Heart right ventricle (tissue), 16 donors: ENCODE measurements around the gene OR2V1. TPM values are rescaled to one million over a fixed set of nuclear protein-coding genes. Genes with fewer than 3 reads are reported as not detected.
"Not testable (repeated sequence)": the region's sequence is repeated elsewhere in the genome, so short reads cannot be mapped to it uniquely, and the experiment has no call there.

ENCODE experiments used
- ATAC-seq, 8 donors: fragments of 200-7000 bp; cut with Tn5 transposase; one replicate each; pipeline ENCODE4 v1.9.1; 2020; ENCODE audit warnings: mild to moderate bottlenecking in 8 of 8, moderate library complexity in 8 of 8, moderate number of reproducible peaks in 1 of 8
- DNase-seq, 2 donors: peaks; one replicate each; pipeline ENCODE4 v3.0.0-alpha.2; 2020
- H3K27ac ChIP-seq, 10 donors: fragments of 200-600 bp; sonication (generic) in 2 of 10; one replicate each; pipeline versions ENCODE4 v1.5.0 to v1.8.0; 2020 to 2022; ENCODE audit warnings: mild to moderate bottlenecking in 3 of 10
- H3K27me3 ChIP-seq, 7 donors: fragments of 200-600 bp; one replicate each; pipeline ENCODE4 v1.8.0; 2021 to 2022; ENCODE audit warnings: mild to moderate bottlenecking in 2 of 7
- H3K36me3 ChIP-seq, 9 donors: fragments of 200-600 bp; sonication (generic) in 1 of 9; one replicate each; pipeline versions ENCODE4 v1.5.0 to v1.8.0; 2020 to 2022; ENCODE audit warnings: mild to moderate bottlenecking in 2 of 9
- H3K4me1 ChIP-seq, 9 donors: fragments of 200-600 bp; sonication (generic) in 1 of 9; one replicate each; pipeline versions ENCODE4 v1.5.0 to v1.8.0; 2020 to 2022; ENCODE audit warnings: mild to moderate bottlenecking in 4 of 9
- H3K4me3 ChIP-seq, 10 donors: fragments of 200-600 bp; sonication (generic) in 2 of 10; one replicate each; pipeline versions ENCODE4 v1.5.0 to v1.8.0; 2020 to 2022; ENCODE audit warnings: mild to moderate bottlenecking in 7 of 10, moderate library complexity in 2 of 10
- H3K9me3 ChIP-seq, 11 donors: fragments of 200-600 bp in 10 of 11; sonication (generic) in 2 of 11; one replicate each; pipeline versions ENCODE4 v1.5.0 to v1.8.0; 2013 to 2022; ENCODE audit warnings: mild to moderate bottlenecking in 2 of 11, control low read depth in 1 of 11, moderate library complexity in 1 of 11
- CTCF ChIP-seq, 9 donors: fragments of 200-600 bp; sonication (generic) in 2 of 9; IDR thresholded peaks; one replicate each; pipeline versions ENCODE4 v1.5.0 to v1.8.0; 2021 to 2022; ENCODE audit warnings: antibody characterized with exemption in 9 of 9, mild to moderate bottlenecking in 5 of 9, moderate library complexity in 1 of 9
- WGBS, 2 donors: extraction: QIAGEN DNeasy Blood & Tissue Kit; methylation state at CpG; one replicate each; pipeline ENCODE4 v1.1.7; 2013; ENCODE audit warnings: inconsistent platforms in 1 of 2; 5-methylcytosine and 5-hydroxymethylcytosine counted together
- intact Hi-C, 10 donors: fragments of 100-400 bp; cut with DNase I; formaldehyde crosslinking; loops; one replicate each; pipeline versions ENCODE4 v1.11.1 to v1.14.2; 2022
- polyA plus RNA-seq, 2 donors: library from polyadenylated mRNA; stranded (reverse); fragments of 200-250 nt; gene quantifications; one replicate each; pipeline ENCODE4 v1.2.3, GENCODE V29; 2013
- total RNA-seq, 10 donors: library from RNA; stranded (reverse); fragmentation: NEBNext Ultra II Directional in 3 of 10; extraction: Animal tissue kit (Norgen Biotek cat#: 25700) in 3 of 10; gene quantifications; one replicate each; pipeline versions ENCODE4 v1.2.1 to v1.2.4, GENCODE V29; 2021 to 2023
- donor health status: Arrhythmogenic right ventricular cardiomyopathy.
- donor health status: ischemic (EF 13 %, LVEDD 7.1; RV severe dilation, severe dysfunction).
- donor health status: healthy with polysubstance abuse.
- donor health status: DM: no; HTN: yes; CAD: no.
- donor health status: DM: no; HTN: no; CAD: no.
- donor health status: ischemic (EF 25% LVEDD 6.9; RV normal size, moderate dysfunction).
- donor health status: ischemic (EF 25% LVEDD 5.7; RV mildly dilated, moderate dysfunction).
- donor health status: healthy.
- donor health status: DM: yes; HTN: yes; CAD: no.
- donor health status: Ischemic cardiomyopathy.
- donor health status: ischemic (EF 35%, LVEDD 5.7; RV mildly dilated, moderate dysfunction).
- donor health status: nonischemic (EF 11% LVEDD 7.7; RV severe dilation, severe dysfunction).
- donor health status: DM: yes; HTN: yes; CAD: no.
- donor health status: PGD.
- donor health status: ischemic (EF 29% LVEDD 5.4; RV normal size, mild dysfunction).
- donor health status: nonischemic (EF 23%, LVEDD 6.1; RV moderate dilation, normal function).

OR2V1 gene
- total and polyA plus RNA-seq, 12 donors = not detected

GRCh38 chr5:181149355-181149754 lies 18.4 kb upstream of the OR2V1 start:
- intact Hi-C loops = no loop called here
- H3K27me3 ChIP-seq = peaks cover 0 to 76% (median 30%) of the 10 kb centered on the region in 7 donors
- H3K4me1 ChIP-seq = peaks cover 0 to 13% (median 0%) of the 10 kb centered on the region in 9 donors

GRCh38 chr5:181146927-181147636 lies 16.1 kb upstream of the OR2V1 start, which contains the start of gene OR2V2:
Gene OR2V2, plus strand, starts transcription at chr5:181147586. Its CDS starts 7,357 bp downstream, at chr5:181154943.
- H3K4me3 ChIP-seq, H3K9me3 ChIP-seq, H3K27ac ChIP-seq, H3K36me3 ChIP-seq, intact Hi-C loops, DNase-seq, ATAC-seq: not testable (repeated sequence)
- H3K4me1 ChIP-seq = peaks cover 0 to 13% (median 0%) of the 10 kb centered on the region in 9 donors
- H3K27me3 ChIP-seq = peaks cover 0 to 80% (median 44%) of the 10 kb centered on the region in 7 donors
- WGBS, 2 donors = 60 to 61% methylated on average over 7 of the region's 7 CpGs

More at GRCh38 chr5:181149355-181149754, 18.4 kb upstream of the OR2V1 start:
- Histone ChIP-seq H3K36me3 (no peaks in the 10 kb centered on the region), H3K27ac (no peak overlapping the region), H3K9me3 (peaks cover 0 to 6% (median 0%) of the 10 kb centered on the region in 11 donors), H3K4me3 (no peak overlapping the region)
- no peak for TF ChIP-seq CTCF (IDR thresholded peaks at IDR 0.05)
- 80 to 87% methylated on average over 6 of the region's 6 CpGs for WGBS, 2 donors
- no peak for ATAC-seq
- DNase-seq = no peak

GRCh38 chr5:181145133-181145532 lies 14.2 kb upstream of the OR2V1 start:
- Histone ChIP-seq H3K9me3 (peaks cover 0 to 6% (median 0%) of the 10 kb centered on the region in 11 donors), H3K27ac (no peak overlapping the region), H3K4me3 (no peak overlapping the region), H3K4me1 (peaks cover 0 to 1% (median 0%) of the 10 kb centered on the region in 9 donors), H3K36me3 (no peaks in the 10 kb centered on the region), H3K27me3 (peaks cover 0 to 85% (median 43%) of the 10 kb centered on the region in 7 donors)
- ATAC-seq = no peak
- WGBS, 2 donors = 49 to 50% methylated on average over 1 of the region's 1 CpG
- no peak for DNase-seq
- no peak for TF ChIP-seq CTCF (IDR thresholded peaks at IDR 0.05)
- intact Hi-C loops = no loop called here

- H3K36me3 ChIP-seq = no peaks in the 10 kb centered on the region
- DNase-seq (no peak), ATAC-seq (no peak)
- H3K4me3 ChIP-seq = no peak overlapping the region
- H3K9me3 ChIP-seq = peaks cover 0 to 9% (median 0%) of the 10 kb centered on the region in 11 donors
- peaks cover 0 to 56% (median 23%) of the 10 kb centered on the region in 7 donors for H3K27me3 ChIP-seq
- no peak for TF ChIP-seq CTCF (IDR thresholded peaks at IDR 0.05)
- intact Hi-C loops = no loop called here
- WGBS, 2 donors = 77 to 81% methylated on average over 6 to 7 of the region's 7 CpGs
- no peak overlapping the region for H3K27ac ChIP-seq
- H3K4me1 ChIP-seq = no peaks in the 10 kb centered on the region
Measured at GRCh38 chr5:181142054-181142453, 11.1 kb upstream of the OR2V1 start.

- TF ChIP-seq CTCF (IDR thresholded peaks at IDR 0.05) = no peak
- DNase-seq (no peak), ATAC-seq (no peak)
- Histone ChIP-seq H3K4me1 (no peaks in the 10 kb centered on the region), H3K27me3 (peaks cover 0 to 46% (median 20%) of the 10 kb centered on the region in 7 donors), H3K27ac (no peak overlapping the region), H3K9me3 (peaks cover 0 to 22% (median 7%) of the 10 kb centered on the region in 11 donors), H3K4me3 (no peak overlapping the region), H3K36me3 (no peaks in the 10 kb centered on the region)
- intact Hi-C loops = no loop called here
- WGBS, 2 donors = 67 to 75% methylated on average over 3 of the region's 3 CpGs
Measured at GRCh38 chr5:181140766-181141165, 9.8 kb upstream of the OR2V1 start.
